Sigmoid colon (tissue), 4 donors: ENCODE results near the gene SPTBN4.
"Not testable (repeated sequence)": the region's sequence is repeated elsewhere in the genome, so short reads cannot be mapped to it uniquely, and the experiment has no call there.

Experiments used
- CTCF ChIP-seq, 4 experiments: fragments of 450-650 bp in 3 of 4; fragments of 200-600 bp in 1 of 4; IDR thresholded peaks; one replicate each; pipeline ENCODE4 v1.5.1; 2016 to 2019; ENCODE audit warnings: antibody characterized with exemption in 4 of 4, mild to moderate bottlenecking in 3 of 4, moderate library complexity in 2 of 4
- EP300 ChIP-seq, 4 donors: sonication (generic); formaldehyde crosslinking; IDR thresholded peaks; one replicate each; pipeline ENCODE4 v1.6.1; 2017; ENCODE audit warnings: antibody characterized with exemption in 4 of 4
- POLR2A ChIP-seq, 2 donors: fragments of 450-650 bp; IDR thresholded peaks; one replicate each; pipeline ENCODE4 v1.6.1; 2016; ENCODE audit warnings: antibody characterized with exemption in 2 of 2, mild to moderate bottlenecking in 2 of 2, moderate library complexity in 2 of 2
- POLR2AphosphoS5 ChIP-seq, 4 donors: sonication (generic); formaldehyde crosslinking; IDR thresholded peaks; one replicate each; pipeline ENCODE4 v1.6.1; 2017; ENCODE audit warnings: antibody characterized with exemption in 4 of 4

- not testable (repeated sequence) for TF ChIP-seq CTCF, EP300, POLR2AphosphoS5, POLR2A (IDR thresholded peaks at IDR 0.05)
Observed at GRCh38 chr19:40624369-40625153, 157.8 kb downstream of the SPTBN4 start.
